HG03457 (cell line): ENCODE measurements around the gene MRM1.

Source experiments
- ATAC-seq: cut with Tn5 transposase; IDR thresholded peaks from one replicate; pipeline ENCODE4 v1.9.1; 2021; ENCODE audit warnings: moderate number of reproducible peaks; ENCODE audit not compliant: unreplicated experiment

MRM1 gene

DNA sequence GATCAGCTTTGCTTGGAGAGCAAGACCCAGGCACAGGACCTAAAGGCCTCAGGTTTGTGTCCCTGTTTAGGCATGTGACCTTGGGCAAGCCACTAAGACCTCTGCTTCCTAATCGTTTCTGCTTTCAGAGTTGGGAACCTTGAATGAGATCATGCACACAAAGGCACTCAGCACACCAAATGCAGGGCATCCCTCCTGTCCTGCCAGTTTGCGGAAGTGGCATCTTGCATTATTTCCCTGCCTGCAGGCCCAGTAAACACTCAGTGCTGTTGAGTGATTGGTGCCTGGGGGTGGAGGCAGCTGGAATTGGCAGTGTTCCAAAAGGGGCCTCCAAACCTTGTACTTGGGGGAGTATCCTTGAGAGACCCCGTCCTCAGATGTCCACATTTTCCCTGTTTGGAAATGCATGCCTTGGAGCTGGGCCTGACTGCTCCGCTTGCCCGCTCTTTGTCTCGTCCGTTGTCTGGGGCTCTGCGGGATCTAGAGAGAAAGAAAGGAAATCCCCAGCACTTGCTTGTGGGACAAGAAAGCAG lies 28.7 kb downstream of the MRM1 start:
- no peak for ATAC-seq

GRCh38 chr17:36631022-36631421 lies 29.6 kb downstream of the MRM1 start:
- ATAC-seq: no peak

GRCh38 chr17:36632916-36633771 lies 31.8 kb downstream of the MRM1 start:
- no peak for ATAC-seq

- ATAC-seq: no peak
Measured at GRCh38 chr17:36640346-36640745, 39.0 kb downstream of the MRM1 start.

DNA sequence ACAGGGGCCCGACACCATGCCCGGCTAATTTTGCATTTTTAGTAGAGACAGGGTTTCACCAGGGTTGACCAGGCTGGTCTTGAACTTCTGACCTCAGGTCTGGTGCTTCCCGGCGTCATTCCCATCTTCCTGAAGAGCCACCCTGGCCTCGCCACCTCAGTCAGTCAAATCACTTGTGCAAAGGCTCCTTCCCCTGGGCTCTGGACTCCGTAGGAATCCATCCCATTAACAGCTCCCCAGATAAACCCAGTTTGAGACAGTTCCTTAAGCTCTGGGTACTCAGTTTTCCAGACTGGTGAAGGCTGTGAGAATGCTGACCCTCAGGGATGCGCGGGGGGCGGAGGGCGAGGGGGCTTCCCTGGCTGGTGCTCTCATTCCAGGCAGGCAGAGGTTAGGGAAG lies 39.5 kb downstream of the MRM1 start:
- no peak for ATAC-seq

DNA sequence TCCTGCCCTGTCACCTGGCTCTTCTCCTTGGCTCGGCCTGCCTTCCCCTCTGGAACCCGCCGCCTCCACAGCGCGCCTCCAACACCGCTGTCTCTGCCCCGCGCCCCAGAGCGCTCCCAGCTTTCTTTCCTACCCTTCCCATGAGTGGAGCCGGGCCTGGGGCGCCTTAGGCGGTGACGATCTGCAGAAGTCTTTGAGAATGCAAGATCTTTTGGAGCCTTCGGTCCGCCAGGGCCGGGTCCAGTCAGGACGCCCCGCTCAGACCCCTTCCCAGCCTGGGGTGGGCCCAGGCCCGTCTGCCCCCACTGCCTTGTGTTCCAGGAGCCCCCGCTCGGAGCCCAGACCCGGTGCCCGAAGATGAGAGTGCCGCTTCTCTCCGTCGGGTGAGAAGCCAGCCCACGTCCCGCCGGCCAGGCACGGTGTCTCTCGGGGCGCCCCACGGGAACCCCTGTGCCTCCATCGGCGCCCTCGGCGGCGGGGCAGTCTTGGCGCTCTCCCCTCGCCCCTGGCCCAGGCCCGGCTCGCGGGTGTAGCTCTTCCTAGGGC lies 40.0 kb downstream of the MRM1 start:
- ATAC-seq: no peak

GRCh38 chr17:36641877-36642845 lies 40.8 kb downstream of the MRM1 start:
- ATAC-seq: no peak

GRCh38 chr17:36643086-36643685 lies 41.8 kb downstream of the MRM1 start:
- no peak for ATAC-seq

- ATAC-seq: no peak
Measured at GRCh38 chr17:36645422-36645821, 44.0 kb downstream of the MRM1 start.

DNA sequence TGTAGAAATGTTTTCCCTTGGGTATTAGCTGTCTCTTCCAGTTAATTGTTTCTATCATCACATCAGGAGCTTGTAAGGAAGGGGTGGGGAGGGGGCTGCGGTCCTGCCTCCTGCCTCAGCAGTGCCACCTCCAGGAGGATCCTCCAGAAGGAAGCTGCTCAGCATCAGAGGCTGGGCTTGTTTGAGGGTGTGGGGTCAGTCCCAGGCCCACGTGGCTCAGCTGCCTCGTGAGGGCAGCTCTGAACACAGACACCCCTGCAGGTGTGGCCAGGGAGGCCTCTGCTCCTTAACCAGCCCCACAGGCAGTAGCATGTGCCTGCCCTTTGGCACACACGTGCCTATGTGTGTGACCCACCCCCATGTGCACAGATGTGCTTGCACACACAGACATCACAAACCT lies 46.3 kb downstream of the MRM1 start:
- ATAC-seq: no peak

- ATAC-seq: no peak
Measured at GRCh38 chr17:36650096-36650775, 48.9 kb downstream of the MRM1 start.

DNA sequence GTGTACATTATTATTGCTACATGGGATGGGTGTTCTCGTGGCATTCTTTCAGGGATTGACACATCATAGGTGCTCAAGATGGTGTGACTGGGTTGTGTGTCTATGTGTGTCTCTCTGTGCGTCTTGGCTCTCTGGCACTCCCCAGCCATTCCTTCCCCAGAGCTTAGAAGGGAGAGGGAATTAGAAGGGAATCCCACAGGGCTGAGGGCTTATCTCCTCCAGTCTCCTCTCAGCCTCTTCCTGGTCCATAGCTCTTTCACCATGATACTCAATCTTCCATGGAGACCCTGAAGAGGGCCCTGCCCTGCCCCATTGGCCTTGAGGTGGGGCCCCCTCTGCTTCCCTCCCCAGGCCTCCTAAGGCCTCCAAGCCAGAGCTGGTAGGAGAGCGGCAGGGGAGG lies 52.0 kb downstream of the MRM1 start:
- no peak for ATAC-seq

- ATAC-seq: no peak
Measured at GRCh38 chr17:36653856-36654255, 52.5 kb downstream of the MRM1 start.

DNA sequence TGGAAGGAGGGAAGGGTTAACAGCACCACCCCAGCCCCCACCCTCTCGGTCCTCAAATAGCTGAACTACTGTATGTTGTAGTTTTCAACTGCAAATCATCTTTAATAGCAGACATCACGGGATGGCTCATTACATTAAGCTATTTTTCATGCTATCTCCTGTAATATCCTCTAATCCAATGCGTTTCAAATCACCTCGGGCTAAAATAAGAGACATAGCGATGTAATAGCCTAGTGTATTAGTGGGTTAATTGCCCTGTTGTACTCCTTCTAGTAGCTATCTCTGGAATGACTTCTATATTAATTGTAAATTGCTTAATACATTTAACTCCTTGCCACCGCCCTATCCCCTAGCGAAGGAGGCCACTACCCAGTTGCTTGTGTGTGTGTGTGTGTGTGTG lies 54.3 kb downstream of the MRM1 start:
- no peak for ATAC-seq

GRCh38 chr17:36657390-36657762 lies 56.0 kb downstream of the MRM1 start:
- ATAC-seq: no peak

- no peak for ATAC-seq
Measured at GRCh38 chr17:36657763-36658490, 56.5 kb downstream of the MRM1 start.
